Measurements from ENCODE around the gene XCR1. TPM values are rescaled to one million over a fixed set of nuclear protein-coding genes. Genes with fewer than 3 reads are reported as not detected.

XCR1 gene
- total and polyA plus RNA-seq, 9 of the 15 experiments (the other 6 are each of a cell fraction or from before 2014, with no cell fraction given): not detected

- Histone ChIP-seq H3K9me1 (ENCODE audit: control insufficient read depth, insufficient read depth, low read length) (peaks cover 11% of the 10 kb centered on the region), H3K36me3 (ENCODE audit: control insufficient read depth, insufficient read depth, low read length) (peaks cover 11% of the 10 kb centered on the region; the same call in 1 of the 3 replicates), H3K4me3 (no peak overlapping the region), H3K4me2 (ENCODE audit: insufficient read depth, low read length) (peak overlapping the region; percentile 6; the same call in 1 of the 2 replicates), H3K79me2 (ENCODE audit: control insufficient read depth, insufficient read depth, low read length) (peaks cover 64% of the 10 kb centered on the region), H3K27ac (ENCODE audit: extremely low read depth, low read depth, low read length) (no peak overlapping the region; the same call in 2 of the 3 replicates), H3K27me3 (ENCODE audit: control insufficient read depth in 2 of 2, insufficient read depth in 2 of 2, low read length in 2 of 2) (peaks cover 0 to 5% of the 10 kb centered on the region in 2 experiments; a peak in 2 of 5 replicates), H3K4me1 (replicated peaks in 1 of 2; ENCODE audit: control insufficient read depth in 2 of 2, insufficient read depth in 2 of 2, low read length in 2 of 2) (peaks cover 28 to 29% of the 10 kb centered on the region in 2 experiments), H3K9me3 (replicated peaks; ENCODE audit: control insufficient read depth, insufficient read depth, low read depth, low read length) (no peaks in the 10 kb centered on the region), H2AFZ (ENCODE audit: low read depth, low read length) (no peak overlapping the region), H4K20me1 (replicated peaks; ENCODE audit: control insufficient read depth, insufficient read depth, low read length) (peaks cover 8% of the 10 kb centered on the region; the same call in 1 of the 2 replicates), H3K9ac (ENCODE audit: insufficient read depth in 1 of 2, low read depth in 2 of 2, low read length in 2 of 2) (no peak overlapping the region)
- in situ Hi-C loops (cut with MboI): no loop called here
- DNase-seq (ENCODE audit: extremely low read depth in 1 of 4, low spot score in 3 of 4): no peak
- no TSS peak for BruUV-seq (replicated peaks)
- ChIA-PET CTCF (ENCODE audit: low intra/inter-chr PET ratio) (no interaction called here), POLR2A (interaction anchor here (0.6 to 1.6 kb wide), 5 partner anchors 9 to 19 kb away, joined by 3 to 7 read pairs (median 4); no protein-coding TSS in a partner anchor)
- no peak for ATAC-seq
- no peak for FAIRE-seq
- WGBS (ENCODE audit: insufficient coverage, low coverage, missing lambda C conversion rate): 66% methylated on average over 3 of the region's 3 CpGs
- intact Hi-C loops (cut with micrococcal nuclease): no loop called here
- TF ChIP-seq XRCC4 (IDR thresholded peaks at IDR 0.05; ENCODE audit: extremely low read depth, insufficient read depth, insufficient read length) (no peak), FOSL1 (tag; conservative IDR thresholded peaks at IDR 0.05) (no peak), ZNF41 (CRISPR knock-in tag; conservative IDR thresholded peaks at IDR 0.05) (no peak), SETDB1 (IDR thresholded peaks at IDR 0.05; ENCODE audit: low read length) (no peak), CHAMP1 (IDR thresholded peaks at IDR 0.05) (no peak), GMEB1 (CRISPR knock-in tag; IDR thresholded peaks at IDR 0.05) (no peak), NFIC (IDR thresholded peaks at IDR 0.05) (no peak), KLF10 (CRISPR knock-in tag; IDR thresholded peaks at IDR 0.05) (no peak), ELK1 (CRISPR knock-in tag; IDR thresholded peaks at IDR 0.05) (no peak), ZFP36 (IDR thresholded peaks at IDR 0.05; ENCODE audit: low read depth, low read length, partially characterized antibody) (no peak)
Observed at GRCh38 chr3:45993421-45994027, 33.8 kb downstream of the XCR1 start.

Measured in K562 (cell line).